Liver (tissue), 9 donors: ENCODE results near the gene GLTPD2. TPM values are rescaled to one million over a fixed set of nuclear protein-coding genes. Genes with fewer than 3 reads are reported as not detected.
A peak's percentile ranks its signal among the peaks of the same experiment; 100 is the strongest.

Experiments
- DNase-seq: peaks from one replicate; pipeline ENCODE4 v3.0.0-alpha.2; 2017; ENCODE audit warnings: low spot score
- H3K27ac ChIP-seq, 2 donors: one replicate each; pipeline ENCODE4 v1.7.0; 2013; ENCODE audit warnings: inconsistent platforms in 2 of 2, low read length in 2 of 2, control low read depth in 1 of 2, low read depth in 1 of 2, mild to moderate bottlenecking in 1 of 2
- H3K27me3 ChIP-seq, 4 donors: one replicate each; pipeline versions ENCODE4 v1.6.1 to v1.7.0; 2013; ENCODE audit warnings: low read length in 3 of 4, inconsistent platforms in 1 of 4, mild to moderate bottlenecking in 1 of 4, moderate library complexity in 1 of 4; ENCODE audit not compliant: control insufficient read depth in 4 of 4, insufficient read depth in 4 of 4
- H3K36me3 ChIP-seq, 4 donors: one replicate each; pipeline versions ENCODE4 v1.6.1 to v1.7.0; 2013; ENCODE audit warnings: low read length in 3 of 4, mild to moderate bottlenecking in 3 of 4, low read depth in 1 of 4, moderate library complexity in 1 of 4; ENCODE audit not compliant: control insufficient read depth in 4 of 4, insufficient read depth in 3 of 4
- H3K4me1 ChIP-seq, 4 donors: one replicate each; pipeline versions ENCODE4 v1.6.1 to v1.7.0; 2013; ENCODE audit warnings: low read length in 3 of 4, mild to moderate bottlenecking in 3 of 4, moderate library complexity in 1 of 4; ENCODE audit not compliant: control insufficient read depth in 4 of 4, insufficient read depth in 4 of 4
- H3K4me3 ChIP-seq, 3 donors: one replicate each; pipeline versions ENCODE4 v1.6.1 to v1.7.0; 2013; ENCODE audit warnings: low read length in 3 of 3, control low read depth in 1 of 3, low read depth in 1 of 3, mild to moderate bottlenecking in 1 of 3
- H3K9ac ChIP-seq, 2 donors: one replicate each; pipeline ENCODE4 v1.7.0; 2013; ENCODE audit warnings: low read length in 2 of 2, mild to moderate bottlenecking in 2 of 2, moderate library complexity in 2 of 2, control low read depth in 1 of 2, low read depth in 1 of 2
- H3K9me3 ChIP-seq, 4 donors: one replicate each; pipeline versions ENCODE4 v1.6.1 to v1.7.0; 2013; ENCODE audit warnings: low read length in 3 of 4; ENCODE audit not compliant: control insufficient read depth in 4 of 4
- ATF3 ChIP-seq: IDR thresholded peaks from 2 replicates; pipeline ENCODE4 v1.6.1; 2016; ENCODE audit warnings: antibody characterized with exemption
- EGR1 ChIP-seq, 2 donors: IDR thresholded peaks; 2 replicates each; pipeline ENCODE4 v1.6.1; 2016 to 2018; ENCODE audit warnings: antibody characterized with exemption in 2 of 2, low read depth in 2 of 2
- FOXA2 ChIP-seq: IDR thresholded peaks from 2 replicates; pipeline ENCODE4 v1.6.1; 2016; ENCODE audit warnings: antibody characterized with exemption
- GABPA ChIP-seq, 2 donors: IDR thresholded peaks in 1 of 2; conservative IDR thresholded peaks in 1 of 2; 2 replicates each; pipeline ENCODE4 v1.6.1; 2016; ENCODE audit warnings: antibody characterized with exemption in 2 of 2, mild to moderate bottlenecking in 1 of 2, moderate library complexity in 1 of 2
- HNF4A ChIP-seq, 2 donors: conservative IDR thresholded peaks; 2 replicates each; pipeline ENCODE4 v1.6.1; 2016; ENCODE audit warnings: antibody characterized with exemption in 2 of 2, mild to moderate bottlenecking in 2 of 2
- HNF4G ChIP-seq: IDR thresholded peaks from 2 replicates; pipeline ENCODE4 v1.6.1; 2016; ENCODE audit warnings: antibody characterized with exemption
- JUND ChIP-seq, 2 donors: IDR thresholded peaks; 2 replicates each; pipeline ENCODE4 v1.6.1; 2016; ENCODE audit warnings: antibody characterized with exemption in 2 of 2
- NR2F2 ChIP-seq: IDR thresholded peaks from 2 replicates; pipeline ENCODE4 v1.6.1; 2016; ENCODE audit warnings: antibody characterized with exemption
- RAD21 ChIP-seq, 2 donors: IDR thresholded peaks; 2 replicates each; pipeline ENCODE4 v1.6.1; 2016; ENCODE audit warnings: antibody characterized with exemption in 2 of 2, mild to moderate bottlenecking in 2 of 2
- REST ChIP-seq: IDR thresholded peaks from 2 replicates; pipeline ENCODE4 v1.6.1; 2016; ENCODE audit warnings: antibody characterized with exemption, mild to moderate bottlenecking
- RXRA ChIP-seq, 2 donors: IDR thresholded peaks; 2 replicates each; pipeline ENCODE4 v1.6.1; 2017 to 2018; ENCODE audit warnings: antibody characterized with exemption in 2 of 2, mild to moderate bottlenecking in 1 of 2
- SP1 ChIP-seq: IDR thresholded peaks from 2 replicates; pipeline ENCODE4 v1.6.1; 2018; ENCODE audit warnings: antibody characterized with exemption, mild to moderate bottlenecking
- TAF1 ChIP-seq: conservative IDR thresholded peaks from 2 replicates; pipeline ENCODE4 v1.6.1; 2016; ENCODE audit warnings: antibody characterized with exemption, mild to moderate bottlenecking
- YY1 ChIP-seq: IDR thresholded peaks from 2 replicates; pipeline ENCODE4 v1.6.1; 2016; ENCODE audit warnings: antibody characterized with exemption, mild to moderate bottlenecking
- ZBTB33 ChIP-seq: IDR thresholded peaks from 2 replicates; pipeline ENCODE4 v1.6.1; 2016; ENCODE audit warnings: antibody characterized with exemption
- WGBS: extraction: QIAGEN DNeasy Blood & Tissue Kit; methylation state at CpG from one replicate; pipeline ENCODE4 v1.1.7; 2013; 5-methylcytosine and 5-hydroxymethylcytosine counted together
- polyA plus RNA-seq, 2 donors: library from polyadenylated mRNA; stranded (reverse) in 1 of 2; unstranded in 1 of 2; fragments of 200-250 nt in 1 of 2; fragments of >200 nt in 1 of 2; fragmentation: Nextera tagmentation in 1 of 2; extraction: Ambion mirVana in 1 of 2; gene quantifications; one replicate each; pipeline versions ENCODE4 v1.2.1 to v1.2.3, GENCODE V29; 2013 to 2015
- total RNA-seq, 2 donors: library from RNA; depleted of rRNA; stranded (reverse); fragments of >200 nt; gene quantifications; one replicate each; pipeline ENCODE4 v1.2.3, GENCODE V29; 2014
- TF ChIP-seq, protein P1 (sequence below): fragments of 150-350 bp; IDR thresholded peaks from 2 replicates; pipeline ENCODE4 v1.5.1; 2017; ENCODE audit warnings: improper control_type of control experiment, low read depth, low read length; ENCODE audit not compliant: missing input control
- TF ChIP-seq, protein P2 (sequence below): IDR thresholded peaks from 2 replicates; pipeline ENCODE4 v1.6.1; 2016; ENCODE audit warnings: antibody characterized with exemption
- donor health status: healthy.
- donor health status: healthy.
- donor health status: healthy.
- donor health status: healthy.
- donor health status: healthy.

GLTPD2 gene
- total and polyA plus RNA-seq, 4 donors, result 15.1 to 63.2 (median 25.7) TPM

DNA sequence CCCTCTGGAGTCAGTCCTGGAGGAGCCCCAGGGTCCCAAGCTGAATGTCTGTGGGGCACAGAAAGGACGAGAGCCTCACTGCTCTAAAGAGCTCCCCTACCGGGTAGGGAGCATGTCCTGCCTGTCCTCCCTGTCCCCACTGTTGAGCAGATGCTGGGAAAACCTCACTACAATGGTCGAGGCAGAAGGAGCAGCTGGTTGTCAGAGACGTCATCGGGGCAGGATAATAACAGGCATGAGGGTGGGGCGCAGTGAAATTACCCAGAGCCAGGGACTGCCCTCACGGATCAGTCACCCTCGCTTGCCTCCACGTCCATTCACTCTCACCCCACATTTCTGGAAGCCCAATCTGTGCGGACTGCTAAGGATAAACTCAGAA, 16.5 kb upstream of the GLTPD2 start:
- 45% methylated on average over 10 of the region's 10 CpGs for WGBS
- peak overlapping the region; percentile 77 to 84 for H3K9ac ChIP-seq
- no peaks in the 10 kb centered on the region for H3K9me3 ChIP-seq
- H3K27ac ChIP-seq, result peak overlapping the region; percentile 78 to 96
- no peak for DNase-seq
- TF ChIP-seq RAD21 (IDR thresholded peaks at IDR 0.05) (no peak), TAF1 (peak; percentile 14)
- H3K27me3 ChIP-seq, result no peaks in the 10 kb centered on the region
- peaks cover 0 to 14% (median 7%) of the 10 kb centered on the region in 4 donors for H3K4me1 ChIP-seq
- no peaks in the 10 kb centered on the region for H3K36me3 ChIP-seq
- H3K4me3 ChIP-seq, result peak overlapping the region; percentile 53 to 89 (median 57)

- Histone ChIP-seq H3K4me1 (no peaks in the 10 kb centered on the region), H3K36me3 (peaks cover 0 to 3% (median under 1%) of the 10 kb centered on the region in 4 donors), H3K9me3 (no peaks in the 10 kb centered on the region), H3K27me3 (no peaks in the 10 kb centered on the region), H3K27ac (no peak overlapping the region), H3K4me3 (no peak overlapping the region), H3K9ac (no peak overlapping the region)
- 89% methylated on average over 9 of the region's 9 CpGs for WGBS
- DNase-seq, result no peak
- TF ChIP-seq FOXA2 (no peak), ATF3 (no peak), NR2F2 (no peak), HNF4G (no peak), HNF4A (conservative IDR thresholded peaks at IDR 0.05) (no peak), TAF1 (no peak)
Observed at GRCh38 chr17:4777969-4778760, 10.6 kb upstream of the GLTPD2 start.

DNA sequence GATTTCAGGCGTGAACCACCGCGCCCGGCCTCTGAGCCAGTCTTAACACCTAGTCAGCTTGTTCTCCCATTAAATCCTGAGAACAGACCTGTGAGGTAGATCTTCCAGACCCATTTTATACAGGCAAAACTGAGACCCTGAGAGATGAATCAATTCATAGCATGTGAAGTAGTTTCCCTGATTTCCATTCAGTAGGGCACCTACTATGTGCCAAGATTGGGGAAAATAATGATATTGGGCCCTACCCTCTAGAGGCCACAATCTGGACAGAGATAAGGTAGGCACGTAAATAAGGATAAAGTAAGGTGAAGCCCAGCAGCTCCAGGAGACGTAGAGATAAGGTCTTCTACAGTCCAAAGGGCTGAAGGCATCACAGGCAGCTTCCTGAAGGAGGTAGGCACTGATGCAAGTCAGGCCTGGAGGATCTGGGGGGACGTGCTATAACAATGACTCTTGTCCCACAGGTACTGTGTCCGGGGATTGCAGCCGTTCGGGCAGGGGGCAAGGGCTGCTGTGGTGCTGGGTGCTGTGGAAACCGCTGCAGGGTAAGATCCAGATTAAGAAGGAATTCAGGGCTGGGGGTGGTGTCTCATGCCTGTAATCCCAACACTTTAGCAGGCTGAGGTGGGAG, 8.3 kb upstream of the GLTPD2 start:
- TF ChIP-seq ZBTB33 (no peak), TAF1 (no peak), HNF4G (no peak), REST (no peak), SP1 (no peak), JUND (IDR thresholded peaks at IDR 0.05) (no peak), NR2F2 (no peak), EGR1 (IDR thresholded peaks at IDR 0.05; ENCODE audit: low read depth in 2 of 2) (no peak), YY1 (no peak), FOXA2 (no peak), RXRA (IDR thresholded peaks at IDR 0.05) (no peak), HNF4A (conservative IDR thresholded peaks at IDR 0.05) (no peak), GABPA (IDR thresholded peaks at IDR 0.05 in 1 of 2, conservative IDR thresholded peaks at IDR 0.05 in 1 of 2) (no peak)
- TF ChIP-seq, protein P1, sequence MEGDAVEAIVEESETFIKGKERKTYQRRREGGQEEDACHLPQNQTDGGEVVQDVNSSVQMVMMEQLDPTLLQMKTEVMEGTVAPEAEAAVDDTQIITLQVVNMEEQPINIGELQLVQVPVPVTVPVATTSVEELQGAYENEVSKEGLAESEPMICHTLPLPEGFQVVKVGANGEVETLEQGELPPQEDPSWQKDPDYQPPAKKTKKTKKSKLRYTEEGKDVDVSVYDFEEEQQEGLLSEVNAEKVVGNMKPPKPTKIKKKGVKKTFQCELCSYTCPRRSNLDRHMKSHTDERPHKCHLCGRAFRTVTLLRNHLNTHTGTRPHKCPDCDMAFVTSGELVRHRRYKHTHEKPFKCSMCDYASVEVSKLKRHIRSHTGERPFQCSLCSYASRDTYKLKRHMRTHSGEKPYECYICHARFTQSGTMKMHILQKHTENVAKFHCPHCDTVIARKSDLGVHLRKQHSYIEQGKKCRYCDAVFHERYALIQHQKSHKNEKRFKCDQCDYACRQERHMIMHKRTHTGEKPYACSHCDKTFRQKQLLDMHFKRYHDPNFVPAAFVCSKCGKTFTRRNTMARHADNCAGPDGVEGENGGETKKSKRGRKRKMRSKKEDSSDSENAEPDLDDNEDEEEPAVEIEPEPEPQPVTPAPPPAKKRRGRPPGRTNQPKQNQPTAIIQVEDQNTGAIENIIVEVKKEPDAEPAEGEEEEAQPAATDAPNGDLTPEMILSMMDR, result no peak
- TF ChIP-seq, protein P2, sequence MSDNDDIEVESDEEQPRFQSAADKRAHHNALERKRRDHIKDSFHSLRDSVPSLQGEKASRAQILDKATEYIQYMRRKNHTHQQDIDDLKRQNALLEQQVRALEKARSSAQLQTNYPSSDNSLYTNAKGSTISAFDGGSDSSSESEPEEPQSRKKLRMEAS, result no peak
- Histone ChIP-seq H3K27me3 (no peaks in the 10 kb centered on the region), H3K36me3 (peaks cover 0 to 3% (median under 1%) of the 10 kb centered on the region in 4 donors), H3K9me3 (no peaks in the 10 kb centered on the region), H3K4me3 (no peak overlapping the region), H3K27ac (no peak overlapping the region), H3K9ac (no peak overlapping the region), H3K4me1 (no peaks in the 10 kb centered on the region)
- DNase-seq, result no peak
- 84% methylated on average over 11 of the region's 11 CpGs for WGBS
